ENCODE measurements around the gene PSMD1.

DNA sequence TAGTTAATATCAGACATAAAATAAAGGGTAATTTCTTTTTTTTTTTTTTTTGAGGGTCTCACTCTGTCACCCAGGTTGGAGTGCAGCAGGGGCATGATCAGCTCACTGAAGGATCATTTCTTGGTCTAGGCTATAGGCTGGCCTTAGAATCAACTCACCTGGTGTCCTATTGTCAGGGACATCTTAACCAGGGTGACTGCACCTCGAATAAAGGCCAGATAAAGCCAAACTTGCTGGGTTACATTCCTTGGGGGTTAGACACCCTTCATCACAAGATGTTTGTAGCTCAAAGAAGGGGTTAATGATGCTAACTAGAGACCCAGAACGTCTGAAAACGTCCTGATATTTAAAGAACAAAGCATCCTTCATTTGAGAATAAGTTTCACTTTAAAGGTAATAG lies 42.8 kb upstream of the PSMD1 start:
- TF ChIP-seq CTCF (IDR thresholded peaks at IDR 0.05) (no peak), POLR2A (IDR thresholded peaks at IDR 0.05) (no peak), POLR2AphosphoS5 (IDR thresholded peaks at IDR 0.05) (no peak), EP300 (IDR thresholded peaks at IDR 0.05) (no peak)
